ENCODE results near the gene TAF11L10.
"Not testable (repeated sequence)": the region's sequence is repeated elsewhere in the genome, so short reads cannot be mapped to it uniquely, and the experiment has no call there.

TAF11L10 gene

DNA sequence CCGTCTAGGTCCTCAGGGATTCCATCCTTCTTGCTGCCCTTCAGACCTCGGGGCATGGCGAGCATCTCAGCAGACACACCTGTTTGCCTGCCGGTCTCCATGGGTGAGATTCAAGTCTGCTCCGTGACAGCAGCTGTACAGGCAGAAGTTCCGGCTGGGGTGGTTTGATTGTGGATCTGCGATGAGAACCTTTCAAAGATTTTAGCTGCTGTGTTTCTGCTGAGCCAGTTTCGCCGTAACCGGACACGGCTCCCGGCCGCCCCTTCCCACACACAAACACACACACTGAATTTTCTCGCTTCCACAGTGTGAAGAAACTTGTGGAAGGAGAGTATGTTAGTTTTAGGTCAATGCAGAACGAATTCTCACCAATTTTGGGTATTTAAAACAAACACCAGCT lies at the start of gene TAF11L10:
TAF11L10 (minus strand) TSS at position 101 of the 400 bp plus-strand sequence.
- not testable (repeated sequence) for DNase-seq (ENCODE audit: low read depth in 2 of 2)

DNA sequence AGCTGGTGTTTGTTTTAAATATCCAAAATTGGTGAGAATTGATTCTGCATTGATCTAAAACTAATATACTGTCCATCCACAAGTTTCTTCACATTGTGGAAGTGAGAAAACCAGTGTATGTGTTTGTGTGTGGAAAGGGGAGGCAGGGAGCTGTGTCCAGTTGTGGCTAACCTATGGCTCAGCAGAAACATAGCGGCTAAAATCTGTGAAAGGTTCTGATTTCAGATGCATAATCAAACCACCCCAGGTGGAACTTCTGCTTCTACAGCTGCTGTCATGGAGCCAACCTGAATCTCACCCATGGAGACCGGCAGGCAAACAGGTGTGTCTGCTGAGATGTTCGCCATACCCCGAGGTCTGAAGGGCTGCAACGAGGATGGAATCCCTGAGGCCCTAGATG lies 36.5 kb upstream of the TAF11L10 start, which contains the start of gene TAF11L14:
TAF11L14 (plus strand) TSS at position 301 of the 400 bp plus-strand sequence.
- no peak for DNase-seq (ENCODE audit: low read depth in 2 of 2)

DNA sequence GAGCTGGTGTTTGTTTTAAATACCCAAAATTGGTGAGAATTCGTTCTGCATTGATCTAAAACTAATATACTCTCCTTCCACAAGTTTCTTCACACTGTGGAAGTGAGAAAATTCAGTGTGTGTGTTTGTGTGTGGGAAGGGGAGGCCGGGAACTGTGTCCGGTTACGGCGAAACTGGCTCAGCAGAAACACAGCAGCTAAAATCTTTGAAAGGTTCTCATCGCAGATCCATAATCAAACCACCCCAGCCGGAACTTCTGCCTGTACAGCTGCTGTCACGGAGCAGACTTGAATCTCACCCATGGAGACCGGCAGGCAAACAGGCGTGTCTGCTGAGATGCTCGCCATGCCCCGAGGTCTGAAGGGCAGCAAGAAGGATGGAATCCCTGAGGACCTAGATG lies 34.2 kb upstream of the TAF11L10 start, which contains the start of gene TAF11L13:
TAF11L13 (plus strand) TSS at position 301 of the 400 bp plus-strand sequence.
- DNase-seq (ENCODE audit: low read depth in 2 of 2) = not testable (repeated sequence)

DNA sequence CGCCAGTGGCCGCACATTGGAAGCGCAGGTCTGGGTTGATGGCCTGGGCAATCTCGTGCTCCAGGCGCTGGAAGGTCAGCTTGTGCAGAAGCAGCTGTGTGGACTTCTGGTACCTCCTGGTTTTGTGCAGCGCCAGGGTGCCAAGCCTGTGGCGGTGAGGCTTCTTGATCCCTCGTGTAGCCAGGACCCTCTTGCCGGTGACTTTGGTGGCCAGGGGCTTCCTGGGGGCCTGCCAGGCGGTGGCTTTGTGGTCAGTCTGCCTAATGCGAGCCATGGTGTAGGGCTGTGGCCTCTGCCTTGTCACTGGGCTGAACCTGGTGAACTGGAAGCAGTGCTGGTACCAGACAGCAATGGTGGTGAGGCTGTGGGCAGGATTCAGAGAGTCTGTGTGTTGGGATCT lies 28.1 kb upstream of the TAF11L10 start:
- DNase-seq (ENCODE audit: low read depth in 2 of 2) = no peak

DNA sequence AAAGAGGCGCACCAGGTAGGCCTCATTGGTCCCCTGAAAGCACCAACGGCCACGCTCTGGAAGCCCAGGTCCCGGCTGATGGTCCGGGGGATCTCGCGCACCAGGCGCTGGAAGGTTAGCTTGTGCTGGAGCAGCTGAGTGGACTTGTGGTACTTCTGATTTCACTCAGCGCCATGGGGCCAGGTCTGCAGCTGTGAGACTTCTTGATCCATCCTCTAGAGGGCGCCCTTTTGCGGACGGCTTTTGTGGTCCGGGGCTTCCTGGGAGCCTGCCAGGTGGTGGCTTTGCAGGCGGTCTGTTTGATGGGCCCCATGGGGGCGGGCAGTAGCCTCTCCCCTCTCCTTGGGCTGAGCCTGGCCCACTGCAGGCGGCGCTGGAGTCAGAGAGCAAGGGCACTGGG lies 23.0 kb upstream of the TAF11L10 start:
- DNase-seq (ENCODE audit: low read depth in 2 of 2) = no peak

DNA sequence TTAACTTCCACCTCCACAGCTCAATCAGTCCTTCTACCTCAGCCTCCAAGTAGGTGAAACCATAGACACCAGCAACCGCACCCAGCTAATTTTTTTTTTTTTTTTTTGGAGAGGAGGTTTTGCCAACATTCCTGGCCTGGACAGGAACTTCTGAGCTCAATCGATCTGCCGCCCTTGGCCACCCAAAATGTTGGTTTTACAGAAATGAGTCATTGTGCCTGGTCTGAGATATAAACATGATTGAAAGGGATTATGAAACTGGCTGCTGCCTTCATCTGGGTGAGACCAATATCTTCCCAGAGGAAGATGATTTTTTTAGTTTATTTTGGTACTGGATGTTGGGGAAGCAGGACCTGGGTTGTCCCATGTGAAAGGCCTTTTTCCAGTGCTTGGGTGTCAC lies 21.7 kb upstream of the TAF11L10 start:
- DNase-seq (ENCODE audit: low read depth in 2 of 2) = no peak

DNA sequence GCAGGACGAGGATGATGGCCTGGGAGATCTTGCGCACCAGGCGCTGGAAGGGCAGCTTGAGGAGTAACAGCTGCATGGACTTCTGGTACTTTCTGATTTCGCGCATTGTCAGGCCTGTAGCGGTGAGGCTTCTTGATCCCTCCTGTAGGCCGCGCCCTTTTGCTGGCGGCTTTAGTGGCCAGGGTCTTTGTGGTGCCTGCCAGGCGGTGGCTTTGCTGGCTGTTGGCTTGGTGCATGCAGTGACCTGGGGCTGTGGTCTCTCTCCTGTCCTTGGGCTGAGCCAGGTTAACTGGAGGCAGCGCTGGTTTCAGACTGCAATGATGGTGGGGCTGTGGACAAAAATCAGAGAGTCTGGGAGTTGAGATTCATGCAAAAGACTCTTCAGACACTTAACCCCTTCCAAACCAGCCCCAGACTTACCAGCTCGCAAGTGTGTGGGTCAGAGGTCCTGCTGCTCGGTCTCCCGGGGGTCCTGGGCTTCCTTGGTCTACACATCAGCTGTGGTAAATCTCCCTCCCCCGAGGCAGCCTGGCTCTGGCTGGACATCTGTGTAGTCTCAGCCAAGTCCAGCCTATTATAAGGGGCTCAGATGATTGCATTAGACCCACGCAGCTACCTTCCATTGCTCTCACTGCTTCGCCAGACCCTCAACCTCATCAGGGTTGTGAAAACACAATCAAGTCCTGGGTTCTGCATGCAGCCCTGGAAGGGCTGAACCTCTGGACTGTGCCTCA lies 17.4 kb upstream of the TAF11L10 start:
- DNase-seq (ENCODE audit: low read depth in 2 of 2) = no peak

DNA sequence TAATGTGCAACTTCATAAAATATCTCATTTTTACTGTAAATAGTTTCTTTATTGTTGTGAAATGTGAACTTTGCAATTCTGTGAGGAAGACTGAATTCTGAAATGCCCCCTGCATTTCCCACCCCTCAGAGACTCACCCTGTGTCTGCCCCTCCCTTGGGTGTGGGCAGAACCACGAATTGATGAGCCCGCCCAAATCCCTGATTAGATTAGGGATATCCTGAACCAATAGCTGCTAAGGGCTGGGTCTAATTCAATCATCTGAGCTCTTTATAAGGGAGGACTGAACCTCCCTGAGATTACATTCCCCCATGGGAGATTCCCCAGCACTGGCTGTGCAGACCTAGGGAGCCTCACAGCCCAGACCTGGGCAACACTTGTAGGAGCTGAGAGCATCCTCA lies 12.5 kb upstream of the TAF11L10 start, which contains the start of gene TAF11L12:
TAF11L12 (plus strand) TSS at position 301 of the 400 bp plus-strand sequence.
- not testable (repeated sequence) for DNase-seq (ENCODE audit: low read depth in 2 of 2)

DNA sequence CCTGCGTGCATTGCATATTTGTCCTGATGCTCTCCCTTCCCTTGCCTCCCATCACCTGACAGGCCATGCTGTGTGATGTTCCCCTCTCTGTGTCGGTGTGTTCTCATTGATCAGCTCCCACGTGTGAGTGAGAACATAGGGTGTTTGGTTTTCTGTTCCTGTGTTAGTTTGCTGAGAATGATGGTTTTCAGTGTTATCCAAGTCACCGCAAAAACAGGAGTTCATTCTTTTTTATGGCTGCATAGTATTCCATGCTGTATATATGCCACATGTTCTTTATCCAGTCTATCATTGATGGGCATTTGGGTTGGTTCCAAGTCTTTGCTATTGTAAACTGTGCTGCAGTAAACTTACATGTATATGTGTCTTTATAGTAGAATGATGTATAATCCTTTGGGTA lies 9.8 kb upstream of the TAF11L10 start:
- DNase-seq (ENCODE audit: low read depth in 2 of 2) = not testable (repeated sequence)

DNA sequence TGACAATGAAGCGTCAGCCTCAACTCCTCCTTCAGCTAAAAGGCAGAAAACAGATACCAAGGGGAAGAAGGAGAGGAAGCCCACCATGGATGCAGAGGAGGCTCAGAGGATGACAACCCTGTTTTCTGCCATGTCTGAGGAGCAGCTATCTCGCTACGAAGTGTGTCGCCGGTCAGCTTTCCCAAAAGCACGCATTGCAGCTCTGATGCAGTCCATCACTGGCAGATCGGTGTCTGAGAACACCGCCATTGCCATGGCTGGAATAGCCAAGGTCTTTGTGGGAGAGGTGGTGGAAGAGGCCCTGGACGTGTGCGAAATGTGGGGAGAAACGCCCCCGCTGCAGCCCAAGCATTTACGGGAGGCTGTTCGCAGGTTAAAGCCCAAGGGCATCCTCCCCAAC lies 7.3 kb upstream of the TAF11L10 start:
- DNase-seq (ENCODE audit: low read depth in 2 of 2) = no peak

DNA sequence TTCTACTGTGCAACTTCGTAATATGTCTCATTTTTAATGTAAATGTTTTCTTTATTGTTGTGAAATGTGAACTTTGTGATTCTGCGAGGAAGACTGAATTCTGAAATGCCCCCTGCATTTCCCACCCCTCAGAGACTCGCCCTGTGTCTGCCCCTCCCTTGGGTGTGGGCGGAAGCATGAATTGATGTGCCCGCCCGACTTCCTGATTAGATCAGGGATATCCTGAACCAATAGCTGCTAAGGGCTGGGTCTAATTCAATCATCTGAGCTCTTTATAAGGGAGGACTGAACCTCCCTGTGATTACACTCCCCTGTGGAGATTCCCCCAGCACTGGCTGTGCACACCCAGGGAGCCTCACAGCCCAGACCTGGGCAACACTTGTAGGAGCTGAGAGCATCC lies 6.3 kb upstream of the TAF11L10 start, which contains the start of gene TAF11L11:
TAF11L11 (plus strand) TSS at position 304 of the 400 bp plus-strand sequence.
- not testable (repeated sequence) for DNase-seq (ENCODE audit: low read depth in 2 of 2)

DNA sequence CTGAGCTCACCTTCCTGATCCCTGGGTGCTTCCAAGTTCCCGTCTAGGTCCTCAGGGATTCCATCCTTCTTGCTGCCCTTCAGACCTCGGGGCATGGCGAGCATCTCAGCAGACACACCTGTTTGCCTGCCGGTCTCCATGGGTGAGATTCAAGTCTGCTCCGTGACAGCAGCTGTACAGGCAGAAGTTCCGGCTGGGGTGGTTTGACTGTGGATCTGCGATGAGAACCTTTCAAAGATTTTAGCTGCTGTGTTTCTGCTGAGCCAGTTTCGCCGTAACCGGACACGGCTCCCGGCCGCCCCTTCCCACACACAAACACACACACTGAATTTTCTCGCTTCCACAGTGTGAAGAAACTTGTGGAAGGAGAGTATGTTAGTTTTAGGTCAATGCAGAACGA lies 3.4 kb downstream of the TAF11L10 start, which contains the start of gene TAF11L9:
TAF11L9 (minus strand) TSS at position 140 of the 400 bp plus-strand sequence.
- not testable (repeated sequence) for DNase-seq (ENCODE audit: low read depth in 2 of 2)

DNA sequence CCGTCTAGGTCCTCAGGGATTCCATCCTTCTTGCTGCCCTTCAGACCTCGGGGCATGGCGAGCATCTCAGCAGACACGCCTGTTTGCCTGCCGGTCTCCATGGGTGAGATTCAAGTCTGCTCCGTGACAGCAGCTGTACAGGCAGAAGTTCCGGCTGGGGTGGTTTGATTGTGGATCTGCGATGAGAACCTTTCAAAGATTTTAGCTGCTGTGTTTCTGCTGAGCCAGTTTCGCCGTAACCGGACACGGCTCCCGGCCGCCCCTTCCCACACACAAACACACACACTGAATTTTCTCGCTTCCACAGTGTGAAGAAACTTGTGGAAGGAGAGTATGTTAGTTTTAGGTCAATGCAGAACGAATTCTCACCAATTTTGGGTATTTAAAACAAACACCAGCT lies 6.8 kb downstream of the TAF11L10 start, which contains the start of gene TAF11L8:
TAF11L8 (minus strand) TSS at position 101 of the 400 bp plus-strand sequence.
- DNase-seq (ENCODE audit: low read depth in 2 of 2) = not testable (repeated sequence)

DNA sequence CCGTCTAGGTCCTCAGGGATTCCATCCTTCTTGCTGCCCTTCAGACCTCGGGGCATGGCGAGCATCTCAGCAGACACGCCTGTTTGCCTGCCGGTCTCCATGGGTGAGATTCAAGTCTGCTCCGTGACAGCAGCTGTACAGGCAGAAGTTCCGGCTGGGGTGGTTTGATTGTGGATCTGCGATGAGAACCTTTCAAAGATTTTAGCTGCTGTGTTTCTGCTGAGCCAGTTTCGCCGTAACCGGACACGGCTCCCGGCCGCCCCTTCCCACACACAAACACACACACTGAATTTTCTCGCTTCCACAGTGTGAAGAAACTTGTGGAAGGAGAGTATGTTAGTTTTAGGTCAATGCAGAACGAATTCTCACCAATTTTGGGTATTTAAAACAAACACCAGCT lies 12.0 kb downstream of the TAF11L10 start, which contains the start of gene TAF11L7:
TAF11L7 (minus strand) TSS at position 101 of the 400 bp plus-strand sequence.
- DNase-seq (ENCODE audit: low read depth in 2 of 2) = not testable (repeated sequence)

Measured in stimulated activated CD8-positive, alpha-beta memory T cell treated with anti-CD3 and anti-CD28 coated beads, Interleukin-15, amount 100 ng/mL, for 4 hours (primary cell).